Stomach smooth muscle (tissue), 2 donors: ENCODE results near the gene MSLN.
"Not testable (repeated sequence)": the region's sequence is repeated elsewhere in the genome, so short reads cannot be mapped to it uniquely, and the experiment has no call there.

Experiments
- H3K27ac ChIP-seq: one replicate; pipeline ENCODE4 v1.7.0; 2013; ENCODE audit warnings: mild to moderate bottlenecking, low read length, inconsistent platforms
- H3K27me3 ChIP-seq, 2 donors: one replicate each; pipeline ENCODE4 v1.7.0; 2013; ENCODE audit warnings: low read length in 2 of 2; ENCODE audit not compliant: insufficient read depth in 2 of 2, control insufficient read depth in 1 of 2
- H3K36me3 ChIP-seq, 2 donors: one replicate each; pipeline ENCODE4 v1.7.0; 2013; ENCODE audit warnings: low read length in 2 of 2; ENCODE audit not compliant: control insufficient read depth in 2 of 2, insufficient read depth in 2 of 2
- H3K4me1 ChIP-seq: one replicate; pipeline ENCODE4 v1.7.0; 2013; ENCODE audit warnings: low read length; ENCODE audit not compliant: control insufficient read depth, insufficient read depth
- H3K4me3 ChIP-seq, 2 donors: one replicate each; pipeline ENCODE4 v1.7.0; 2013; ENCODE audit warnings: low read length in 2 of 2
- H3K9ac ChIP-seq, 2 donors: one replicate each; pipeline ENCODE4 v1.7.0; 2013; ENCODE audit warnings: low read length in 2 of 2, mild to moderate bottlenecking in 1 of 2
- H3K9me3 ChIP-seq, 2 donors: one replicate each; pipeline ENCODE4 v1.7.0; 2013; ENCODE audit warnings: low read length in 2 of 2; ENCODE audit not compliant: control insufficient read depth in 2 of 2
- donor health status: healthy.
- donor health status: Pancreatic carcinoma.

The MSLN gene

GRCh38 chr16:750485-750884, 10.0 kb upstream of the MSLN start:
- H3K27me3 ChIP-seq = peaks cover 0 to 4% of the 10 kb centered on the region in 2 donors
- H3K9ac ChIP-seq = no peak overlapping the region
- H3K27ac ChIP-seq = peak overlapping the region; percentile 18
- peaks cover 4% of the 10 kb centered on the region for H3K4me1 ChIP-seq
- no peak overlapping the region for H3K4me3 ChIP-seq
- H3K36me3 ChIP-seq = no peaks in the 10 kb centered on the region
- no peaks in the 10 kb centered on the region for H3K9me3 ChIP-seq

DNA sequence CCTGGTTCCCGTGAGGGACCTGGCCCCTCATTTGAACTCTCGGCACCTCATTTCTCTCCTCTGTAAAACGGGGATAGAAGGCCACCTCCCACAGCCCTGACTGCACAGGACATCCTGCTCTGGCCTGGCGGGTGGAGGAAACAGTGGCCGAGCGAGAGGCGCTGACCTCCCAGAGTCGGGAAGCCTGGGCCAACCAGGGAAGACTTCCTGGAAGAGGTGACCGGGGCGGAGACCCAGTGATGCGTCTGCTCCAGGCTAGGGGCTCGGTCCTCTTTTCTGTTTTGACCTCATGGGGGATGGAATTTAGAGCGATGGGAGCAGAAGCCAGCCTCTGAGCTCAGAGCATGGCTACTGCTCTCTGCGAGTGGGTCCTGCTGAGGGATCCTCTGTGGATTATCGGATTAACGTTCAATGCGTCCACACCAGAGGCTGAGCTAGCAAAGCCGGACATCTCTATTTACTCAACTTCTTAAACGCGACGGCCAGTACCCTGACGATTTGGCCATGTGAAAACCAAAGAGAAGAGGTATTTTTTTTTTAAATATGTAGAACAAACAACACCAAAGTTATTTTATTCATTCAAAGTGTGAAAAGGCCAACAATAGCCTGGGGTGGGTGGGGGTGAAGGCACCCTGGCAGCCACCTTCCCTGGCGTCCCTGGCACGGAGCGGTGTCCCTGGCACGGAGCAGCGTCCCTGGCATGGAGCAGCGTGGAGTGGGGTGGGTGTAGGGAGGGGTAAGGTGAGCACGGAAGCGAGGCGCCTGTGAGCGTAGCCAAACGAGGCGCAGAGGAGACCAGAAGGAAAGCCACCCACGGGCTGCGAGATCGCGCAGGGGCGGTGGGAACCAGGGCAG, 9.2 kb upstream of the MSLN start:
- Histone ChIP-seq H3K9me3 (peaks cover 0 to under 1% of the 10 kb centered on the region in 2 donors), H3K27me3 (peaks cover 1 to 4% of the 10 kb centered on the region in 2 donors), H3K4me1 (peaks cover 4% of the 10 kb centered on the region), H3K9ac (no peak overlapping the region), H3K27ac (peak overlapping the region; percentile 18), H3K4me3 (no peak overlapping the region), H3K36me3 (no peaks in the 10 kb centered on the region)

GRCh38 chr16:752007-752312, 8.6 kb upstream of the MSLN start:
- Histone ChIP-seq H3K4me3 (no peak overlapping the region), H3K9ac (no peak overlapping the region), H3K4me1 (peaks cover 4% of the 10 kb centered on the region), H3K27ac (no peak overlapping the region), H3K9me3 (peaks cover 0 to 4% of the 10 kb centered on the region in 2 donors), H3K27me3 (peaks cover 2 to 4% of the 10 kb centered on the region in 2 donors), H3K36me3 (no peaks in the 10 kb centered on the region)

- H3K27me3 ChIP-seq, H3K4me3 ChIP-seq, H3K27ac ChIP-seq, H3K4me1 ChIP-seq, H3K36me3 ChIP-seq, H3K9ac ChIP-seq, H3K9me3 ChIP-seq: not testable (repeated sequence)
Observed at GRCh38 chr16:754121-754607, 6.4 kb upstream of the MSLN start.

DNA sequence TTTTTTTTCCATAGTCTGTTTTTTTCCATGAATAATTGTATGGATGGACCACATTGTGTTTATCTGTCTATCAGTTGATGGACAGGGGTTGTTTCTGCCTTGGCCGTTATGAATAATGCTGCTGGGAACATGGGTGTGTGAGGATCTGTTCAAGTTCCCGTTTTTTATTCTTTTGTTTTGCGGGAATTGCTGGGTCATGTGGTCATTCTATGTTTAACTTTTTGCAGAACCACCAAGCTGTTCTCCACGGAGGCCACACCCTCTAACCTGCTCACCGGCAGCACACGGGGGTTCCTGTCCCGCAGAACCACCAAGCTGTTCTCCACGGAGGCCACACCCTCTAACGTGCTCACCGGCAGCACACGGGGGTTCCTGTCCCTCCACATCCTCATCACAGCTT, 5.9 kb upstream of the MSLN start:
- no peak overlapping the region for H3K9ac ChIP-seq
- peaks cover 0 to 4% of the 10 kb centered on the region in 2 donors for H3K9me3 ChIP-seq
- H3K27ac ChIP-seq = no peak overlapping the region
- no peaks in the 10 kb centered on the region for H3K36me3 ChIP-seq
- H3K4me3 ChIP-seq = no peak overlapping the region
- H3K27me3 ChIP-seq = peaks cover 2 to 4% of the 10 kb centered on the region in 2 donors
- peaks cover 4% of the 10 kb centered on the region for H3K4me1 ChIP-seq

GRCh38 chr16:756428-756827, 4.1 kb upstream of the MSLN start:
- peaks cover 0 to 4% of the 10 kb centered on the region in 2 donors for H3K9me3 ChIP-seq
- no peak overlapping the region for H3K9ac ChIP-seq
- no peaks in the 10 kb centered on the region for H3K36me3 ChIP-seq
- peaks cover 4% of the 10 kb centered on the region for H3K4me1 ChIP-seq
- peaks cover 2 to 4% of the 10 kb centered on the region in 2 donors for H3K27me3 ChIP-seq
- H3K4me3 ChIP-seq = no peak overlapping the region
- no peak overlapping the region for H3K27ac ChIP-seq

DNA sequence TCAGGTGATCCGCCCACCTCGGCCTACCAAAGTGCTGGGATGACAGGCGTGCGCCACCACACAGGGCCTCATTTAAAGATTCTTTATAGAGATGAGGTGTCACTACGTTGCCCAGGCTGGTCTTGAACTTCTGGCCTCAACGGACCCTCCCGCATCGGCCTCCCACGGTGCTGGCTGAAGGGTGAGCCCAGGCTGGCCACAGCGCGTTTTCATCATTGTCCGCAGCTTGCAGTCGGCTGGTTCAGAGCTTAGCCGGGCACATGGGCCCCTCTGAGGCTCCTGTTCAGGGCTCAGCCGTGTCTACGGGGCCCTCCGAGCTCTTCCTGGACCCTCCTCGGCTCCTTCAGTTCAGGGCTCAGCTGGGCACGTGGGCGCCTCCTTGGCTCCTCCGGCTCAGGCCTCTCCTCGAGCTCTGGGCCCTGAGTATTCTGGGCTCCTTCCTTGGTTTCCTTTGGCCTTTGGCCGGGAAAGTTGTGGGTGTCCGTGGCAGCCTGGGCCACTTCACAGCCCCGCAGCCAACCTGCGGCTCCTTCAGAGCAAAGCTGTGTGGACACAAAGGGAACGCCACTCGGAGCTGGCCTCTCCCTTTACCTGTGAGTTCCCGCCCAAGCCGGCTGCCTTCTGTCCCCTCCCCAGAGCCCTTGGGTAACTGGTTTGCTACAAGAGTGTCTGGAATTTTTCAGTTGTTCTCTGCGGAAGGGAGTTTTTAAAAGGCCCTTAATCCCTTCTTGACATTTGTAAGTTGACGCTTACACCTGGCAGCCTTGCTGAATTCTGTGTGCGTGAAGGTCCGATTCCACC, 1.2 kb upstream of the MSLN start:
- no peak overlapping the region for H3K9ac ChIP-seq
- H3K27ac ChIP-seq = no peak overlapping the region
- peaks cover 0 to 5% of the 10 kb centered on the region in 2 donors for H3K27me3 ChIP-seq
- H3K36me3 ChIP-seq = no peaks in the 10 kb centered on the region
- no peak overlapping the region for H3K4me3 ChIP-seq
- no peaks in the 10 kb centered on the region for H3K4me1 ChIP-seq
- H3K9me3 ChIP-seq = peaks cover 0 to 4% of the 10 kb centered on the region in 2 donors

DNA sequence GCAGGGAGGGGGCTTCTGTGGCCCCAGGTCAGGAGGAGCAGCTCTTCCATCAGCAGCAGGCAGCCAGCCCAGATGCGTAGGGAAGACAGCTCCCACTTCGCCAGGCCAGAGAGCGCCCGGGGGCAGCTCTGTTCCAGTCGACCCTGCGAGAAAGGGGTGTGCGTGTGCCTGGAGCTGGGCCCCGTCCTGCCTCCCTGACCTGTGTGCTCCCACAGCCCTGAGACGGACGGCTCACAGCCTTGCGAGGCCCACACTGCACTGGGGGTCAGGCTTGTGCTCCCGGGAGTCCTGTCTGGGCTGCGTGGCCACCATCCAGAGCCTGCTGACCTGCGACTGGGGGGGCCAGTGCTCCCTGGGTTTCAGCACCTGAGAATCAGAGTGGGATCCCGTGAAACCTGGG, 469 bp upstream of the MSLN start:
- Histone ChIP-seq H3K4me1 (no peaks in the 10 kb centered on the region), H3K9me3 (peaks cover 0 to 4% of the 10 kb centered on the region in 2 donors), H3K27ac (no peak overlapping the region), H3K27me3 (peaks cover 0 to 5% of the 10 kb centered on the region in 2 donors), H3K9ac (no peak overlapping the region), H3K4me3 (no peak overlapping the region), H3K36me3 (no peaks in the 10 kb centered on the region)

GRCh38 chr16:761625-762513, 1.3 kb downstream of the MSLN start:
- Histone ChIP-seq H3K27ac (no peak overlapping the region), H3K4me3 (no peak overlapping the region), H3K9me3 (no peaks in the 10 kb centered on the region), H3K36me3 (no peaks in the 10 kb centered on the region), H3K9ac (no peak overlapping the region), H3K27me3 (peaks cover 0 to 3% of the 10 kb centered on the region in 2 donors), H3K4me1 (no peaks in the 10 kb centered on the region)

DNA sequence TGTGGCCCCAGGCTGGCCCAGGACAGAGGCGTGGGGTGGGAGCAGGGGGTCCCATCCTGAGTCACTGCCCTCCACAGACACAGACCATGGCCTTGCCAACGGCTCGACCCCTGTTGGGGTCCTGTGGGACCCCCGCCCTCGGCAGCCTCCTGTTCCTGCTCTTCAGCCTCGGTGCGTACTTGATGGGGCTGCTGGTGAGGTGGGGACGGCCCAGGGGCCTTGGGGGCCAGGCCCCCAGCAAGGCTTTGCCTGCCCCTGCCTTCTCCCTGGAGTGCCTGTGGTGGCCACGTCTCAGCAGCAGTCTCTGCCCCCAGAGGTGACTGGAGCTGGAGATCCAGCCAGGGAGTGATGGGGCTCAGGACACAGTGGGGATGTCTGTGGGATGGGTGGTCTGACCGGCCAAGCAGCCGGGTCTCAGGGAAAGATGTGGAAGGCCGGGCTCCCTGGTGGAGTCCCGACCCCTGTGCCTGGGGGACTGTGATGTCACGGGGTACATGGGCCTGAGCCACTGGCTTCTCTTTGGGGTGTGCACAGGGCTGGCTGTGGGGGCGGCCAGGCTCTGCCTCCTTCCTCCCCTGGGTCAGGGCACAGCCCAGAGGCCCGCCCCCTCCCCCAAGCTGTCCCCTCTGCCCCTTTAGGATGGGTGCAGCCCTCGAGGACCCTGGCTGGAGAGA, 2.2 kb downstream of the MSLN start:
- H3K27me3 ChIP-seq = peaks cover 0 to 3% of the 10 kb centered on the region in 2 donors
- no peaks in the 10 kb centered on the region for H3K4me1 ChIP-seq
- H3K9me3 ChIP-seq = no peaks in the 10 kb centered on the region
- no peak overlapping the region for H3K9ac ChIP-seq
- H3K27ac ChIP-seq = no peak overlapping the region
- no peak overlapping the region for H3K4me3 ChIP-seq
- no peaks in the 10 kb centered on the region for H3K36me3 ChIP-seq
